GM21423 (cell line): Measurements from ENCODE around the gene PSME3.

ENCODE experiments used
- ATAC-seq: cut with Tn5 transposase; IDR thresholded peaks from one replicate; pipeline ENCODE4 v1.9.1; 2021; ENCODE audit warnings: mild to moderate bottlenecking, moderate library complexity; ENCODE audit not compliant: unreplicated experiment

Gene PSME3, protein sequence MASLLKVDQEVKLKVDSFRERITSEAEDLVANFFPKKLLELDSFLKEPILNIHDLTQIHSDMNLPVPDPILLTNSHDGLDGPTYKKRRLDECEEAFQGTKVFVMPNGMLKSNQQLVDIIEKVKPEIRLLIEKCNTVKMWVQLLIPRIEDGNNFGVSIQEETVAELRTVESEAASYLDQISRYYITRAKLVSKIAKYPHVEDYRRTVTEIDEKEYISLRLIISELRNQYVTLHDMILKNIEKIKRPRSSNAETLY

DNA sequence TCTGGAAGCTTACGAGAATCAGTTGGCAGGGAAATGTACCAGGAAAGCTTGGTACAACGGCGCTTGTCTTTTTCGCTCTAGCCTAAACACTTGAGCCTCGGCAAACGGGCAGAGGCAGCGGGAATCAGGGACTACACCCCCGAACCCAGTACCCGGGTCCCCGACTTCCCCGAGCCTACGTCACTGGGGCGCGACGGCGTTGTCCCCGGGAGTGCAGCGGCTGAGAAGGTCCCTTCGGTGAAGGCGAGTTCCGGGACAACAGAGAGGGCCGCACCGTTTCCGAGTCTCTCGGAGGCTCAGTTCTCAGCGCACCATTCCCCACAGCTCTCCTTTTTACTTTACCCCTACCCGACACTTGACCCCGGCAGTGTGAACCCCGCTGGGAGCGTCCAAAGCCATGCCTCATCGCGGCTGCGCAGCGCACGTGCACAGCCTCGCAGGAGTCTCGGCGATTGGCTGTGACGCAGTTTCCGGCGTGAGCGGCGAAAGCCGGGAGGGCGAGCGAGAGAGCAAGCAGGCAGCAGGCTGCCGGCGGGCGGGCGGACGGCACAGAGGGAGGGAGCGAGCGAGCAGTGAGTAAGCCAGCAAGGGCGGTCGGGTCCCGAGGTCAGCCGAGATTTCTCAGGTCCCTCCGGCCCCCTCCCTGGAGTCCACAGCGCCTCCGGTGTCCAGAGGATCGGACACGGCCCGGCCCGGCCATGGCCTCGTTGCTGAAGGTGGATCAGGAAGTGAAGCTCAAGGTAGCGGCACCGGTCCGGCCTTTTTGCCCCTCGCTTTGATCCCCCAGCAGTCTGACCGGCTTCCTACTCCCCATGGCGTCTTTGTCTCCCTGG is at the start of gene PSME3:
TSS of gene PSME3 (plus strand) at position 464 of the 833 bp plus-strand sequence. CDS start at position 699, 235 bp downstream.
- peak; percentile 88 for ATAC-seq

GRCh38 chr17:42783791-42784138 is 49.4 kb upstream of the PSME3 start:
- no peak for ATAC-seq

DNA sequence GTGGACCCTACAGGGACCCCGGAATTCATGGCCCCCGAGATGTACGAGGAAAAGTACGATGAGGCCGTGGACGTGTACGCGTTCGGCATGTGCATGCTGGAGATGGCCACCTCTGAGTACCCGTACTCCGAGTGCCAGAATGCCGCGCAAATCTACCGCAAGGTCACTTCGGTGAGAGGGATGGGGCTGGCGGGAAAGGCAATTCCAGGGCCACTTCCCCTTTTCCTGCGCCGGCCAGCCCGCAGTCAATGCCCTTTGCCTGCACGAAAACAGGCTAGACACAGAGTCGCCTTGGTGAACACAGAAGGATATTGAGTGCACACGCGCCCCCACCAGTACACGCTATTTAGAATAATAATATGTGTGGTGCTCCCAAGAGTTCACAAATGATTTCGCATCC is 48.8 kb upstream of the PSME3 start:
- ATAC-seq = no peak

DNA sequence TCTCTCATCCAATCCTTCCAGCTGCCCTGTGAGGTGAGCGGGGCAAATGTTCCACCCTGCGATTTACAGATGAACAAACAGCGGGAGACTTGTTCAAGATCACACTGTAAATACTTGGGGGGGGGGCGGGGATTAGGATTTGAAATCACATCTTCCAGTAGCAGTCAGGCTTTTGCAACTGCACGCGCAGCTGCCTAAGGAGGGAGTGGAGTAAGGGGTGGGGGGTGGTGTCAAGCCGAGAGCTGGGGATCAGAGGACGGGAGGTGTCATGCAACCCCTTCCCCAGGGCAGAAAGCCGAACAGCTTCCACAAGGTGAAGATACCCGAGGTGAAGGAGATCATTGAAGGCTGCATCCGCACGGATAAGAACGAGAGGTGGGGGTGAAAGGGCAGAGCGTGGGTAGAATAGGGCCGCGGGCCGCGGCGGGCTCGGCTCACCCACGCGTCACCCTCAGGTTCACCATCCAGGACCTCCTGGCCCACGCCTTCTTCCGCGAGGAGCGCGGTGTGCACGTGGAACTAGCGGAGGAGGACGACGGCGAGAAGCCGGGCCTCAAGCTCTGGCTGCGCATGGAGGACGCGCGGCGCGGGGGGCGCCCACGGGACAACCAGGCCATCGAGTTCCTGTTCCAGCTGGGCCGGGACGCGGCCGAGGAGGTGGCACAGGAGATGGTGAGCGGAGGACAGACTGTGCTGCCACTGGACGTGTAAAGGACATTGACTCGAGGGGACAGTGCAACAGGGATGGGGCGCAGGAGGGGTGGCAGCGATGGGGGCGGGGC is 48.2 kb upstream of the PSME3 start:
- ATAC-seq = no peak

DNA sequence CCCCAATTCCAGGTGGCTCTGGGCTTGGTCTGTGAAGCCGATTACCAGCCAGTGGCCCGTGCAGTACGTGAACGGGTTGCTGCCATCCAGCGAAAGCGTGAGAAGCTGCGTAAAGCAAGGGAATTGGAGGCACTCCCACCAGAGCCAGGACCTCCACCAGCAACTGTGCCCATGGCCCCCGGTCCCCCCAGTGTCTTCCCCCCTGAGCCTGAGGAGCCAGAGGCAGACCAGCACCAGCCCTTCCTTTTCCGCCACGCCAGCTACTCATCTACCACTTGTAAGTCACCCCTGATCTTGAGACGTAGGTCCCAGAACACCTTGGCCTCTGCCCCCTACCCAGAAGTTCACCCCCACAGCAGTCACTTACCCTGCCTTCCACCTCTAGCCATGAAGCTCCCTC is 45.9 kb upstream of the PSME3 start:
- ATAC-seq = no peak

DNA sequence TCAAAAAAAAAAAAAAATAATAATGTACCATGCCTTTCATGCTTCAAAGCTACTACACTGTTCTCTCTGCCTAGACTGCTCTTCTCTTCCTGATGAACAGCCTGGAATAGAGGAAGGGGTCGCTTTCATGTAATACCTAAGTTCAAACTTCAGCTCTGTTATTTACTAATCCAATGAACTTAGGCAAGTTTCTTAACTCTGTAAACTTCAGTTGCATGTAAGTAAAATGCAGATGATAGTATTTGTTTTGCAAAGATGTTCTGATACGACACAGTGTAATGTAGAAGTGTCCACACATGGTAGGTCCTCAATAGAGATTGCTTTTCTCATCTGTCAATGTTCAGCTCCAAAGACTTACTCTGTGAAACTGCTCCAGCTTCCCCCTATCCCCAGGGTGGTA is 41.2 kb upstream of the PSME3 start:
- ATAC-seq = no peak

GRCh38 chr17:42792545-42792944 is 40.7 kb upstream of the PSME3 start:
- ATAC-seq = no peak

DNA sequence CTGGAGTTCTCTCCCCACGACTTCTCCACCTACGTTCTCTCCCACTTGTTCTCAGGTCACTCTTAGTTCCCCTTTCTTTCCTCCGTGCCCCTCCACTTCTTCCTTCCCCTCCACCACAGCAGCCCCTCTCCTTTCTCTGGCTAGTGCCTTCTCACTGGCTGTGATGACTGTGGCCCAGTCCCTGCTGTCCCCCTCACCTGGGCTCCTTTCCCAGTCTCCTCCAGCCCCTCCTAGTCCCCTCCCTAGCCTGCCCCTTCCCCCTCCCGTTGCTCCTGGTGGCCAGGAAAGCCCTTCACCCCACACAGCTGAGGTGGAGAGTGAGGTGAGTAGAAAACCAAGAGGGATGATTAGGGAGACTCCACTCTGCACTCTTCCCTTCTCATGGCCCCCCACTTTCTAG is 38.1 kb upstream of the PSME3 start:
- no peak for ATAC-seq

DNA sequence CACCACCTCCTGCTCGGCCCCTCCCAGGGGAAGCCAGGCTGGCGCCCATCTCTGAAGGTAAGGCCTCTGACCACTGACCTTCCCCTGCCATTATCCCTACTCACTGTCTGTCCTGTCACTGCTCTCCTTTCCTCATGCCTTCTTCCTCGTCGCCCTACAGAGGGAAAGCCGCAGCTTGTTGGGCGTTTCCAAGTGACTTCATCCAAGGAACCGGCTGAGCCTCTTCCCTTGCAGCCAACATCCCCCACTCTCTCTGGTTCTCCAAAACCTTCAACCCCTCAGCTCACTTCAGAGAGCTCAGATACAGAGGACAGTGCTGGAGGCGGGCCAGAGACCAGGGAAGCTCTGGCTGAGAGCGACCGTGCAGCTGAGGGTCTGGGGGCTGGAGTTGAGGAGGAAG is 37.7 kb upstream of the PSME3 start:
- no peak for ATAC-seq

GRCh38 chr17:42796066-42796758 is 37.0 kb upstream of the PSME3 start:
- ATAC-seq = no peak

GRCh38 chr17:42797067-42798007 is 35.9 kb upstream of the PSME3 start:
- no peak for ATAC-seq

DNA sequence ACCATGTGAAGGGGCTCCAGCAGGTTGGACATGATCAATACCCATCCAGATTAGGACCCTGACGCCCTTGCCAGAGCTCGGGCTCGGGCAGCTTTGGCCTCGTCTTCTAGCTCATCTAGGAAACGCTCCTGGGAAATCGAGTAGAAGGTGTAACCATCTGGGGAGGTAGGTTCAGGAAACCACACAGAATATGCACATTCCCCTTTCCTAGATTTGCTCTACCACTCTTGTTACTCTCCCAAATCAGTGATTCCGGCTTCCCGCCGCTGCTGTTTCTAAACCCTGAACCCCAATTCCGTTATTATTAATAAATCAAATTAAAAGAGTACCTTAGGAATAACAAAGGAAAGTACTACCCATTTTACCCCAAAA is 35.2 kb upstream of the PSME3 start:
- ATAC-seq = no peak

- ATAC-seq = no peak
These were observed 34.5 kb upstream of the PSME3 start, which contains the start of the genes CNTD1 and COA3 for GRCh38 chr17:42798383-42799380. Gene CNTD1 (plus strand): TSS chr17:42798861. CDS start chr17:42799068, 207 bp downstream. Gene COA3 (minus strand): TSS chr17:42798704. CDS start chr17:42798681, 23 bp downstream.

DNA sequence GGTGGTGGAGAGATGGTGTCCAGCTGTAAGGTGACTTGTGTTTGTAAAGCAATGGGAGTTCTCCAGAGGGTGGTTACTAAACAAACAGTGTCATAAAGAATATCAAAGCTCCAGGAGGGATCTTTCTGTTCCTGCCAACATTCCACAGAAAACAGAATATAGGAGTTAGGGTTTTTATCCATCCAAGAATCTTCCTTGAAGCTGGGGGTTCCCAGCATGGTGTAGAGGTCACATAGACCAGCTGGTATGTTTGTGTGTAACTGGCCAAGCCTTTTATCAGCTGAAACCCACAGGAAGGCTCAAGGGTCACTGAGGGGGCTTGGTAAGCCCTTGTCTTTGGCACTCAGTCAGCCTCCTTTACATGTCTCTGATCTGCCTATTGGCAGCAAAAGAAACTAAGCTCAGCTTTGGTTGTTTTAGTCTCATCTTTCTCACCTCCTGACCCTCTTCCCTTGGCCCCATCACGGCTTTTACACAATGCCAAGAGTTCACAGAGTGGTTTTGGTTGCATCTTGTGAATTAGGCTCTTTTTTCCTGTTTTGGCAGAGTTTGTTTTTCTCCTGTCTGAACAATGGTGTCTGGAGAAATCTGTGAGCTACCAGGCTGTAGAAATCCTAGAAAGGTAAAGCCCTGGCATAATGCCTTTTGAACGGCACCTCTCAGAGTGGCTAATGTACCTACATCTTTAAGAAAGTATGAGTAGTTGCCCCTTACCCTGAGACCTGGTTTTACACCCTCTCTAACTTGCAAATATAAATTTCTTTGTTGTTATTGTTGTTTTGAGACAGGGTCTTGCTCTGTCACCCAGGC is 29.9 kb upstream of the PSME3 start:
- no peak for ATAC-seq

- no peak for ATAC-seq
These were observed 28.3 kb upstream of the PSME3 start for GRCh38 chr17:42804918-42805367.

- ATAC-seq = no peak
These were observed 26.9 kb upstream of the PSME3 start for GRCh38 chr17:42806249-42806648.

DNA sequence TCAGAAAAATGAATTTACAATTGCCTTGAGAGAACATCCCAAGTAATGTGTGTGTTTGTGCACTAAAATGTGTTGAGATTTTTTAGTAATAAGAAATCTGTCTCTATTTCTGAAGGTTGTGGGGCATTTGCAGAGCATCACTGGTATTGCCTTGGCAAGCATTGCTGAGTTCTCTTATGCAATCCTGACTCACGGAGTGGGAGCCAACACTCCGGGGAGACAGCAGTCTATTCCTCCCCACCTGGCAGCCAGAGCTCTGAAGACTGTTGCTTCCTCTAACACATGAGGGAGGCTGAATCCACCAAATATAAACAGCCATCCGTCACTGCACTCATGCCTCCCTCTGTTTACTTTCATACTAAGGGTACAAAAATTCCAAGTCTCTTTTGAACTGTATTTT is 23.9 kb upstream of the PSME3 start:
- no peak for ATAC-seq
